Activated T-helper 1 cell treated with Interleukin-2 at 50 U/mL for 16 hours (primary cell): ENCODE results near the gene OXSR1.
"Not testable (repeated sequence)": the region's sequence is repeated elsewhere in the genome, so short reads cannot be mapped to it uniquely, and the experiment has no call there.

Source experiments
- DNase-seq: peaks from one replicate; pipeline ENCODE4 v3.0.0-alpha.2; 2020; ENCODE audit warnings: low read depth

OXSR1 gene

DNA sequence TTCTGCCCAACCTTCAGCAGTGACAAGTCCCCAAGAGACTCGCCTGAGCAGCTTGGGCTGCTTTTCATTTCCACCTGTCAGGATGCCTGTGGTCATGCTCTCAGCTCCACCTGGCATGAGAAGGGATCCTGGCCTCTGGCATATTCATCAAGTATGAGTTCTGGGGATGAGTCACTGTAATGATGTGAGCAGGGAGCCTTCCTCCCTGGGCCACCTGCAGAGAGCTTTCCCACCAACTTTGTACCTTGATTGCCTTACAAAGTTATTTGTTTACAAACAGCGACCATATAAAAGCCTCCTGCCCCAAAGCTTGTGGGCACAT lies 23.4 kb upstream of the OXSR1 start:
- DNase-seq = no peak

DNA sequence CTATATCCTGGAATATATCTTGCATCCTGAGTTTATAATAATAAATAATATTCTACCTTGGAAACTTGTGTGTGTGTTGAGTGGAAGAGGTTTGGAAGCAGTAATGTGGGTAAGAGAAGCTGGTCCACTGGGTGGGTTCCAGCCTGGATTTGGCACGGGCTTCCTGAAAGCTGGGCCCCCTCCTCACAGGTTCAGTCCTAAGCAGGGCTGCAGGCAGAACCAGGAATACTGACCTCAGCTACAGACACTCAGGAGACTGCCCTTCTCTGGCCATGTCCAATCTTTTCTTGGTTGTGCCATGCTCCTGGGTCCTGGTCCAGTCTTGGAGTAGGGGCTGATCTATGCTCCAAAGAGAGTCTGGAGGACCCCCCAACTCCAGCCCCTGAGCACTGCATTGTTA lies 22.4 kb upstream of the OXSR1 start:
- DNase-seq = no peak

DNA sequence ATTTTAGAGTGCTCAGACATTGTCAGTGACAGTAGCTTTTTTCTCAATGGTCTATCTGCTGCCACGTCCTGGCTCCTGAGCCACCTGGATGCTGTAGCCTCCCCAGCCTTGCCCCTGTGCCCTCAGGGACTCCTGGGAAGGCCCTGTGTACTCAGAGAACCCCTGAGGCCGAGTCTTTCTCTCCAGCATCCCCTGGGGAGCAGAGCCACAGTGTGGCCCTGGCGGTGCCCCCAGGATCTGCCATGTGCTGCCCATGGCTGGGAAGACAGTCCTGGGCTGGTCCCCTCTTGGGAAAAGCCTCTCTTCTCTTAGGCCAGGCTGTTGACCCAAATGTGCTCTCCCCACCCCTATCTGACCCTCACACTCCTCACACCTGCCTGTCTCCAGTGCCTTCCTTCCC lies 21.8 kb upstream of the OXSR1 start:
- DNase-seq = no peak

DNA sequence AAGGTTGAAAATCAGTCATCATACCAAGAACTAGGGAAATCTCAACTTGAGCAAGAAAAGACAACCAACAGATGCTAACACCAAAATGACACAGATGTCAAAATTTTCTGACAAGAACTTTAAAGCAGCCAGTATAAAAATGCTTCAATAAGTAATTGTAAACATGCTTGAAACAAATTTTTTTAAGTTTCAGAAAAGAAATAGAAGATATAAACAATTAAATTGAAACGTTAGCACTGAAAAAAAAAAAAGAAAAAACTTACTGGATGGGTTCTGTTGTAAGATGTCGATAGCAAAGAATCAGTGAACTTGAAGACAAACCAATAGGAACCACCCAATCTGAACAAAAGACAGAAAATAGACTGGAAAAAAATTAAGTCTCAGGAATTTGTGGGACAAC lies 18.8 kb upstream of the OXSR1 start:
- no peak for DNase-seq

DNA sequence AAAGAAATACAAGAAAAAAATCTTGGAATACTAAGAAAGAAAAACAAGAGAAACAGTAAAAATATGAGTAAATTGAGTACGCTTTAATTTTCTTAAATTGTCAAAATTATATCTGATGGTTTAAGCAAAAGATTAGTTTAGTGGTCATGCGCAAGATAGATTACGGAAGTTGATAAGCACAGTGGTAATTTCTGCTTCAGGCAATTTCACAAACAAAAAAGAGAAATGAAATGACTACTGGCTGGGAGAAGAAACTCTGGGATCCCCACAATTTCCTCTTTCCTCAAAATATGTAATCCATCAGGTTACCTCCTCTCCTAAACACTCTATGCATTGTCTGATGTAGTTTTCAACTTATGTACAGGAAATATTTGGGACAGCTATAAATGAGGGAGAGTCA lies 17.9 kb upstream of the OXSR1 start:
- DNase-seq = no peak

DNA sequence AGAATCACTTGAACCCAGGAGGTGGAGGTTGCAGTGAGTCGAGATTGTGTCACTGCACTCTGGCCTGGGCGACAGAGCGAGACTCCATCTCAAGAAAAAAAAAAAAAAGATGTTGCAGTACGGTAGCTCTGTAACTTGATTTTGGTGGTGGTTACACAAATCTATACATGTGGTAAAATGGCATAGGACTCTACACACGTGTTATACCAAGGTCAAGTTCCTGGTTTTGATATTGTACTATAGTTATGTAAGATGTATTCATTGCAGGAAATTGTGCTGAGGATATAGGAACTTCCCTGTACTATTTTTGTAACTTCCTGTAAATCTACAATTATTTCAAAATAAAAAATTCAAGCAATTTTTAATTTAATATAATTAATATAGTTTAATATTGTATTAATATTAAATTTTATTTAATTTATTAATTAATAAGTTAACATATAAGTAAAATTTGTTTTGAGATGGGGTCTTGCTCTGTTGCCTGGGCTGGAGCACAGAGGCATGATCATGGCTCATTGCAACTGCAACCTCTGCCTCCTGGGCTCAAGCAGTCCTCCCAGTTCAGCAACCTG lies 16.9 kb upstream of the OXSR1 start:
- DNase-seq = no peak

DNA sequence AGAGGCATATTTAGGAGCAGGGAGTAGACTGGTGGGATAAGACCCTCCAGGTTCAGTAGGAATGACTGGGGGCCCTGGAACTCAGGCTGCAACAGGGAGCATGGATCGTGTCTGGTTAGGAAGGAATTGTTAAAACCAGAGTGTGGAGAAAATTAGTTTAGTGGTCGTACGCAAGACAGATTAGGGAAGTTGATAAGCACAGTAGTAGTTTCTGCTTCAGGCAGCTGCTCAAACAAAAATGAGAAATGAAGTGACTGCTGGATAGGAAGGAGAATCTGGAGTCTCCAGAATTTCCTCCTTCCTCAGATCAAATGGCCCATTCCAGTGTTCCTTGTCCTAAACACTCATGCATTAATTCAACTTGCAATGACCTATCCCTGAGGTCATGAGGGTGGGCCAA lies 15.6 kb upstream of the OXSR1 start:
- DNase-seq = no peak

DNA sequence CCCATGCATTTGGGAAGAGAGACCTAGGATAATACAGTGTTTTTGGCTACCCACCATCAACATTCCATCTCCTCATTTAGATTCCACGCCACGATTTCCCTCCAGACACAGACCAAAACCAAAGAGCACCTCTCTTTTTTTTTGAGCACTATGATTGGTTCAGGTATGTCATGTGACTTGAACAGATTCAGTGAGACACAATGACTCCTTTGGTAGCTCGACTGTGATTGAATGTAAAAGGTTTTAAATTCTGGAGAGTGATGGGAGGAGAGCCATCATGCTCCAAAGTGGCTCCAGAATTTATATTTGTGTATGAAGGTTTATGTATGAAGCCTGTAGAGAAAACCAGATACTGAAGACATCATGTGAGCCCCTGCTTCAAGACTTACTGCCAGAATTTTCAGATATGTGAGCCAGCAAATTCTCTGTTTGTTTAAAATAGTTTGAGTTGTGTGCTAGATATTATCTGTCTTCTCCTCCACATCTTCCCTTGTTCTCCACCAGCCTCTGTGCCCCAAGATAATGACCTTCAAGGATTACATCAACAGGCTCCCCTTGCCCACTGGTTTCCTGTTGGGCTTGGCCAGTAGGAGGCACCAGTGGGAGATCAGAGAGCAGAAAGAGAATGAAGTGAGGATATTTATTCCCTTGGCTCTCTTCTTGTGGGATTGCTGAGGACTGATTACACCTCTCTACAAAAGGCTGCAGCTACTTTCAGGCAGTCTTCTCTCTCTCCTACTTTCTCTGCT lies 14.4 kb upstream of the OXSR1 start:
- no peak for DNase-seq

DNA sequence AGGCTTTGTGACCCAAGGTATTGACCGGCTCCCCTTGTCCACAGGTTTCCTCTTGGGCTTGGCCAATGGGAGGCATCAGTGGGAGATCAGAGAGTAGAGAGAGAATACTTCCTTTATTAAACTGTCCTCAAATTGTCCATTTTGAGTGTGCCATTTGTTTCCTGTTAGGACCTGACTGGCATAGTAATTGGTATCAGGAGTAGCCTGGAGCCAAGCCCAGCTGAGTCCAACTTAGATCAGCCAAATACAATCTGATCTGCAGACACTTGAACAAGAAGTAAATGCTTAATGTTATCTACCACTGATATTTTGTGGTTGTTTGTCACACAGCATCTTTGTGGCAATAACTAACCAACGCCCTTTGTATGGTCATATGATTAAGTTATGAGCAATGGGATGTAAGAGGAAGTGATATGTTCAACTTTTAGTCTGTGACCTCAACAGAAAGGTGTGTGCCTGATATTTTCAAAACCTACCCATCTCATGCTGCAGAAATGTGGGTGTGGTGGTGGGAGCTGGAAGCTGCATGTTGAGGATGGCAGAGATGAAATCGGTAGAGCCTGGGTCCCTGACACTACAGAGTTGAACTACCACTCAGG lies 13.6 kb upstream of the OXSR1 start:
- DNase-seq = no peak

DNA sequence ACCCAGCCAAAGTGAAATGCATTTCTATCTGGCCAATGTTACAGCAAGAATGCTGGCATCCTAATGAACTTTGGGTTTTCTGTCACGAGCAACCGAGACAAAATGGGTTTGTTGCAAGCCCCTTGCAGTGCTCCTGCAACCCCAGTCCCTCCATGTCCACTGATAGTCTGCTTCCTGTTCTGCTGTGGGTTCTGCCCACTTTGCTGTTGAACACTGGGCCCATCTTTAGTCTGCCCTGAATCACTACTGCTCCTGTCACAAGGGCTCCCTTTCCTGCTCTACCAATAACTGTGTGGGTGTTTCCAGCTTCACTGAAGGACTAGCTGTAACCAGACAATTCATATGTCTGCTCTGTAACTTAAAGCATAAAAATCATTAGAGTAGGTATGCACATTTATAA lies 12.7 kb upstream of the OXSR1 start:
- no peak for DNase-seq

DNA sequence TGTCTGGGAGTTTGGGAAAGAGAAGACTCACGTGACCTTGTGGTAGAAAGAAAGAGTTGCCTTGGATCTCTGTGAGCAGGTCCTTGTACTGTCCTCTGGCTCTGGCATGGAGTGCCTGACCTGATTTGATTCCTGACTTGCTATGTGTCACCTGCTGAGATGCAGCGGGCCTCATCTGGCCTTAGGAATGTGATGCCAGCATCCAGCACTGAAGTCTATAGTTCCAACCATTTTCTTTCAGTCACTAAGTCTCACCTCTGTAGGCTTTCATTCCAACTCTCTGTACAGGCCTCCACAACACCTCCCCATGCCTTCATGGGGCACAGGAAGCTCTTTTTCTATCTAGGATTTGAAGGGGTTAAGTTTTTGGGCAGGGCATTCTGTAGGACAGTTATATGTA lies 12.1 kb upstream of the OXSR1 start:
- DNase-seq = no peak

DNA sequence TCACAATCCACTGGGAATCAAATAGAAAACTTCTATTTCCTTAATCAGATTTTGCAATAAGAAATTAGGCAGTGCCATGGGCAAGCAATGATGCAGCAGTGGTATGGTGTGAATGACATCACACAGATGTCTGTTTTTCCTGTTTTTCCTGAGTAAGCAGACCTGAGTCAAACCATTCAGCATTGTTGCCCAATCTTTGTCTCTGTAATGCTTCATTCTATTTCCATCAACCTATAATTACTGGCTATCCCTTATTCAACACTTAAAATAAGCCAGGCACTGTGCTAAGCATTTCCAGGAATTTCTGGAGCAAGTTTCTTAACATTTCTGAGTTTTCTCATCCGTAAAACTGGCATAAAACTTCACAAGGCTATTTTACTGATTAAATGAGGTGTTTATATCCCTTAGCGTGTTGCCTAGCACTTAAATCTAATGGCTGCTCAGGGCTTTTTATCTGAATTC lies 11.3 kb upstream of the OXSR1 start:
- no peak for DNase-seq

DNA sequence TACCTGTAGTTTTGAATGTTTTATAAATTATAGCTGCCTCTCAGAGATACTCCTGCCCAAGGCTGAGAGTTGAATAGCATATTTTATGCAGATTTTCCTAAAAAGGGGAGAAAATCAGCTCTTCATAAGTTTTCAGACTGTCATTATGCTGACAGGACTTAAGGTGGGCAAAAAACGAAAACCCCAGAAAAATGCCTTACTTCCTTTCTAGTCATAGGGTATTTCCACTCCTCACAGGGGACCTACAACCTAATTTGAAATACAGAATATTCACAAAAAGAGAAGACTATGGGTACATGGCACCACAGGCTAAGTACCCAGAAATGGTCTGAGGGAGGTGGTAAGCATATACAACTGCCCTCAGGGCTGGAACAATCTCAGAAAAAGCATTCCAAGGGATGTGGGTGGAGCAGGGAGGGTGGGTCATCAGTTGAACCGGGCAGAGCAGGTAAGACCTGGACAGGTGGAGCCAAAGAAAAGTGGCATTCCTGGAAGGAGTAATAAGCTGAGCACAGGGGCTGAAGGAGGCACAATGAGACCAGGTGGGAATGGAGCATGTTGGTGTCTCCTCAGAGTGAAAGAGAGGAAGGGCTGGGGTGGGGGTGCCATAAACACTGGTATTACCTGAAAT lies 10.6 kb upstream of the OXSR1 start:
- no peak for DNase-seq

DNA sequence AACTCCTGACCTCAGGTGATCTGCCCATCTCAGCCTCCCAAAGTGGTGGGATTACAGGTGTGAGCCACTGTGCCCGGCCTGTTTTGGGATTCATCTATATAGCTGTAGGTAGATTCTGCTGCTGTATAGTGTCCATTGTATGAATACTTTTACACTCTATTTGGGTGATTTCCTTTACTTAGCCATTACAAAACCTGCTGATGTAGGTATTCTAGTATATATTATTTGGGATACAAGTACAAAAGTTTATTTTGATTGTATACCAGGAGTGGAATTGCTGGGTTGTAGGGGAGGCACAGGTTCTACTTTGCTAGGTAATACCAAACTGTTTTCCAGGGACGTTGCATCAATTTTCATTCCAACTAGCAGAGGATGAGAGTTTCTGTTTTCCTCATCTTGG lies 9.5 kb upstream of the OXSR1 start:
- DNase-seq = no peak

DNA sequence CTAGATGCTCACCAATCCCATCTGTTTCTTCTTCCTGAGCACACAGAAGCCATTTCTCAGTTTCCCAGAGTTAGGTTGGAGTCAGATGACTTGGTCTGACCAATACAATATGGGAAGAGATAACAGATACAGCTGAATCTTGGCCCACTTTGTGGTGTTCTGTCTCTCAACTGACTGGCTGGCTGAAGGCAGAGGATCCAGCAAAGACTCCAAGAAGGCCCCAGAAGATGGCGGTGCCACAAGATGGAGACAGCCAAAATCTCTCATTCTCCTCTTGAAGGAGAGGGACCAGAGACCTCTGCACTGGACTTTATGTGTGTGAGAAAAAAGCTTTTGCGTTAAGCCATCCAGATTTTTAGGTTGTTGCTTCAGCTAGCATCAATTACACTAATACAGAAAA lies 8.2 kb upstream of the OXSR1 start:
- no peak for DNase-seq

DNA sequence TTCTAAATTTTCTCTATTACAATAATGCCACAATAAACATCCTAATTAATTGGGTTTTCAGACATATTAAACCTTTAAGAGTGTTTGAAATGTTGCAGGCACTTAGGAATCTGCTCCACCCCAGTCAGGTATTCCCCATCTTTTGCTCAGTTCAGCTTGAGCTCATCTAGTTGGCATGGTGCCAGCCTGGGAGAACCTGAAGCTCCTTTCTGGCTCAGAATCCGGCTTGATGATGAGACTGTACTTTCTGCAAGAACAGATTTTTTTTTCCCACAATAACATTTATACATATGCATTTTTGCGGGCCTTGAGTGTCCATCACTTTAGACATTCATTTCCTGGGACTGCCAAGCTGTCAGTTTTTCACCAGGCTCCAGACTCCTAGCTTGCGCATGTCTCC lies 7.7 kb upstream of the OXSR1 start:
- no peak for DNase-seq

DNA sequence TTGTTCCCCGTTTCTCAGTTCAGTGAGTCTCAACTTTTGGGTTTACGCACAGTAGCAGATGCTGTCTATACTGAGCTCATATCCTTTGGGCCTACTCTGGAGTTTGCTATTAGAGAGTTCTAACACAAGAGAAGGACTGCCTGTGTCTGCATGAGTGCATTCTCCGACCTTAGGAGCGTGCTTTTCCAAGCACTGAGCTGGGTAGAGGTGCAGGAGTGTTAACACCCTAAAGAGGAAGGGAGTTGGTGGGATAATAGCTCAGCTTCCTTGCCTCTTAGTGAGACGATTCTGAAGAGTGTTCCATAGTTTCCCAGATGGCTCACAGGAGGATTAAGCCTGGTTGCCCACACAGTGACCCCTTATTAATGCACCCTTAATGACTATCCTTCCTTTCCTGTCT lies 6.9 kb upstream of the OXSR1 start:
- DNase-seq = no peak

DNA sequence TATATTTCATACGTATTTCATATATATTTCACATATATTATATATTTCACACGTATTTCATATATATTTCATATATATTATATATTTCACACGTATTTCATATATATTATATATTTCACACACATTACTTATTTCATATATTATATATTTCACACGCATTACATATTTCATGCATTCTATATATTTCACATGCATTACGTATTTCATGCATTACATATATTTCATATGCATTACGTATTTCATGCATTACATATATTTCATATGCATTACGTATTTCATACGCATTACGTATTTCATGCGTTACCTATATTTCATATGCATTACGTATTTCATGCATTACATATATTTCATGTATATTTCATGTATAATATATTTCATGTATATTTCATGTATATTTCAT lies 4.6 kb upstream of the OXSR1 start:
- not testable (repeated sequence) for DNase-seq

DNA sequence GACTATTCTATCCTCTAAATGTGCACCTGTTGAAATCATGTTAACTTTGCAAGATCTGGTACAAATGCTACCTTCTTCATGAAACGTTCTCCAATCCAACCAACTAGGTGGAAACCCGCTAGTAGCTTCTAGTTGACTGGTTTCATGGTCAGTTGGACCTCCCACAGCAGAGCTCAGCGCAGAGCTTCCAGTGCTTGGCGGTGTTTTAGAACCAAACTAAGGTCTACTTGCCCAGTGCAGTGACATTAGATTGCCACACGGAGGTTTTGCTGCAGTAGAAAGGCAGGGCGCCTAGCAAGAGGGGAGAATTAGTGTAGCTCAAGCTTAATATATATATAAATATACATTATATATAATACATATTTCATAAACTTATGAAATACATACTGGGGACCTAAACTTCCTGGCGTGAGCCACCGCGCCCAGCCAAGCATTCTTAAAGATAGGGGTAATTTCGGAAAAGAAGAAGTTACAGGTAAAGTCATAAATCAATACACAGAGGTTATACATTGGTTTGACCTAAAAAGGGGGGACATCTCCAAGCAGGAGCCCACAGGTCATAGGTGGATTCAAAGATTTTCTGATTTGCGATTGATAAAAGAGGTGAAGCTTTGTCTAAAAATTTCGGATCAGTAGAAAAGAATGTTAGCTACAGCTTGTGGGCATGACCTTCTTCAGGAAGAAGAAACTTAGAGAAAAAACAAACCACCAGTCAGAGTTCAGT lies 2.1 kb upstream of the OXSR1 start:
- no peak for DNase-seq

DNA sequence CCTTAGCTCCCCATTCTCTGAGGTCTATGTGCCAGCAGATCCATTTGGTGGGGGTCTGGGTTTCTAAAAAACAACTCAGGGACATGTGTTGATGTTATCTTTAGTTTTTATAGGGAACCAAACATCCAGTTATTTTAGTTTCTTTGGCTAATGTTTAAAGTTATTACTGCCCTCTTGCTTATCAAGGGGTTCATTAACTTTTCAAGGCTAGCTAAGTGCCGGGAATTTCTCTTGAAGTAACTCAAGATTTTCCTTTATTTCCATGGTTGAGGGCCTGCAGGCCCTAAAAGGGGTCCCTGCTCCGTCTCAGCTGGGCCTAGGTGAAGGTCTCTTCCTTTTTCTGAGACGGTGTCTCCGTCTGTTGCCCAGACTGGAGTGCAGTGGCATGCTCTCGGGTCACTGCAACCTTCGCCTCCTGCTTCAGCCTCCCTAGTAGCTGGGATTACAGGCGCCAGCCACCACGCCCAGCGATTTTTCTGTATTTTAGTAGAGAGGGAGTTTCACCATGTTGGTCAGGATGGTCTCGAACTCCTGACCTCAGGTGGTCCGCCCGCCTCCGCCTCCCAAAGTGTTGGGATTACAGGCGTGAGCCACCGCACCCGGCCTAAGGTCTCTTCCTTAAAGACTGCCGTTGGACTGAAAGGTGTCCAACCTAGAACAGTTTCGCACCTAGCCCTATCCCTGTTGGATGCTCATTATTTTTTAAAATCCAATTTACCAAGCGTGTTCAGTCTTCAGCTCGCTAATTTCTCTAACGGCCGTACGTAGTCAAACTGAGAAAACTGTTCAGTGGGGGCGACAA lies 1.3 kb upstream of the OXSR1 start:
- DNase-seq = no peak

DNA sequence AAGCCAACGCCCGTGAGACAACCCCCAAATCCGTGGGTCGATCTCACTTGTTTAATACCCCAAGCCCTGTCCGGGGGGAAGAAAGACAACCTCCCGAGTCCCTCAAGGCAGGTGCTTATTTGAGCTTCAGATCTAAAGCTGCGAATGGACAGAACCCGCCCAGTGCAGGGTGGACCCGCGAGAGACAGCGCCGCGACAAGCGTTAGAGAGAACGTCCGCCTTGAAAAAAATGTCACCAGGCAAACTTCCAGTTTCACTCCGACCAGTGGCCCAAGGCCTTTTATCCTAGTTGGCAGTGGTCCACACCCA lies 740 bp upstream of the OXSR1 start:
- DNase-seq = no peak

DNA sequence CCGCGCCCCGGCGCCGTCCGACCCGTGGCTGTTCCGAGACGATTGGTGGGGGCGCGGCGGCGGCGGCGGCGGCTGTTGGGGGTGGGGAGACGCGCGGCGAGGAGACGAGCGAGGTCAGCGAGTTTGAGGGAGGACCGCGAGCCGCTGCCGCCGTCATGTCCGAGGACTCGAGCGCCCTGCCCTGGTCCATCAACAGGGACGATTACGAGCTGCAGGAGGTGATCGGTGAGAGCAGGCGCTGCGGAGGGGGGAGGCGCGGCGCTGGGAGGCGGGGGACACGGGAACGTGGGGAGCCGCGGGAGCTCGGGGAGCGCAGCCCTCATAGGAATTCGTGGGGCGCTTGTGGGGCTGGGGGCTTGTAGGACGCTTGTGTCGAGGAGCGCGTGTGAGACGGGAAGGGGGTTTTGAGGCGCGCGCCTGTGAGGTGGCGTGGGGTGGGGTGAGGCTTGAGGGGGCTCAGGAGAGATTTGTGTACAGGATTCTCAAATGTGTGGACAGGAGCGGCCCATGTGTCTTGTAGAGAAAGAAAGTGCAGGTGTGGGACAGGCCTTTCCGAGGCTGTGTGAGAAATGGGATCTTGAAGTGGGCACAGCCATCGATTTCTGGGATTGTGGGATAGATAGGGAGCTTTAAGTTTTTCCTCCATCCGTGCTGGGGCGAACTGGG lies 518 bp downstream of the OXSR1 start:
- DNase-seq = no peak
